GM12878 (cell line): ENCODE results near the gene KIAA1217. TPM values are rescaled to one million over a fixed set of nuclear protein-coding genes. Genes with fewer than 3 reads are reported as not detected.

Source experiments
- ATAC-seq: fragments of 200-7000 bp; cut with Tn5 transposase; 3 replicates; pipeline ENCODE4 v1.9.1; 2020; ENCODE audit warnings: mild to moderate bottlenecking, moderate library complexity
- BruUV-seq: library from RNA; stranded (reverse); fragments of 400-500 nt; replicated peaks from 2 replicates; lab custom pipeline; 2021; lab: Mats Ljungman, UMichigan
- CTCF ChIA-PET: fragments of 300-600 bp; sonication (Branson Sonifier 250); formaldehyde crosslinking; extraction: SDS; loops from one replicate; lab custom pipeline; 2021; ENCODE audit warnings: inconsistent platforms; lab: Yijun Ruan, JAX
- POLR2A ChIA-PET: fragments of 350-600 bp; formaldehyde crosslinking; extraction: SDS; loops from one replicate; lab custom pipeline; 2021; ENCODE audit warnings: inconsistent platforms; lab: Charles Lee
- RAD21 ChIA-PET: fragments of 300-600 bp; sonication (Branson Sonifier 250); formaldehyde crosslinking; loops from one replicate; lab custom pipeline; 2023; ENCODE audit warnings: antibody characterized with exemption; ENCODE audit not compliant: unreplicated experiment; lab: Charles Lee
- SMC1A ChIA-PET: fragments of 300-600 bp; sonication (Branson Sonifier 250); formaldehyde crosslinking; loops from one replicate; lab custom pipeline; 2023; ENCODE audit not compliant: unreplicated experiment, uncharacterized antibody; lab: Charles Lee
- DNase-seq: peaks from one replicate; pipeline ENCODE4 v3.0.0-alpha.2; 2011; ENCODE audit warnings: low read depth, low spot score
- FAIRE-seq: peaks from 3 replicates; lab custom pipeline; 2011; peaks lifted over from hg19 to GRCh38; lab: Jason Lieb, UNC
- H2AFZ ChIP-seq: 2 replicates; pipeline ENCODE4 v1.6.0; 2011; ENCODE audit warnings: low read depth, low read length, control low read depth; ENCODE audit not compliant: control insufficient read depth
- H3K27ac ChIP-seq: 2 replicates; pipeline ENCODE4 v1.5.1; 2011; ENCODE audit warnings: control low read depth; ENCODE audit not compliant: control insufficient read depth, insufficient read depth
- H3K27me3 ChIP-seq, 2 experiments: replicated peaks in 1 of 2; 2 replicates each; pipeline versions ENCODE4 v1.6.0 to v1.6.1; 2011; ENCODE audit warnings: low read length in 1 of 2; ENCODE audit not compliant: control insufficient read depth in 2 of 2, insufficient read depth in 2 of 2
- H3K36me3 ChIP-seq, 2 experiments: 2 replicates each; pipeline ENCODE4 v1.5.1; 2011; ENCODE audit warnings: low read length in 1 of 2; ENCODE audit not compliant: control insufficient read depth in 2 of 2, insufficient read depth in 2 of 2
- H3K4me1 ChIP-seq: 2 replicates; pipeline ENCODE4 v1.6.1; 2011; ENCODE audit warnings: mild to moderate bottlenecking, low read length, moderate library complexity, mixed read lengths; ENCODE audit not compliant: control insufficient read depth, insufficient read depth
- H3K4me2 ChIP-seq: 2 replicates; pipeline ENCODE4 v1.6.0; 2011; ENCODE audit warnings: control low read depth; ENCODE audit not compliant: control insufficient read depth, insufficient read depth
- H3K4me3 ChIP-seq: fragments of 200-600 bp; sonication (generic); 2 replicates; pipeline ENCODE4 v1.5.1; 2016
- H3K79me2 ChIP-seq: 2 replicates; pipeline ENCODE4 v1.6.0; 2011; ENCODE audit warnings: low read length; ENCODE audit not compliant: control insufficient read depth, insufficient read depth
- H3K9ac ChIP-seq: 2 replicates; pipeline ENCODE4 v1.8.0; 2011; ENCODE audit warnings: low read length, control low read depth, mixed read lengths; ENCODE audit not compliant: control insufficient read depth, insufficient read depth
- H3K9me3 ChIP-seq: replicated peaks from 3 replicates; pipeline ENCODE4 v1.5.1; 2011; ENCODE audit warnings: mild to moderate bottlenecking, low read length; ENCODE audit not compliant: control insufficient read depth, insufficient read depth
- H4K20me1 ChIP-seq: 2 replicates; pipeline ENCODE4 v1.6.0; 2011; ENCODE audit not compliant: control insufficient read depth, insufficient read depth
- ETV6 ChIP-seq, 2 experiments: fragments of 450-650 bp in 1 of 2; IDR thresholded peaks in 1 of 2; conservative IDR thresholded peaks in 1 of 2; 2 replicates each; pipeline ENCODE4 v1.6.1; 2014; ENCODE audit warnings: antibody characterized with exemption in 1 of 2, borderline replicate concordance in 1 of 2, low read depth in 1 of 2, mild to moderate bottlenecking in 1 of 2, moderate library complexity in 1 of 2
- FOXM1 ChIP-seq: IDR thresholded peaks from 2 replicates; pipeline ENCODE4 v1.6.1; 2012; ENCODE audit warnings: low read depth, mild to moderate bottlenecking, inconsistent platforms, low read length, moderate library complexity
- JUND ChIP-seq: IDR thresholded peaks from 2 replicates; pipeline ENCODE4 v1.6.1; 2012; ENCODE audit warnings: low read depth, mild to moderate bottlenecking, low read length, improper control_type of control experiment, moderate library complexity
- KLF5 ChIP-seq: fragments of 450-650 bp; IDR thresholded peaks from 2 replicates; pipeline ENCODE4 v1.6.1; 2014; ENCODE audit warnings: mild to moderate bottlenecking; ENCODE audit not compliant: partially characterized antibody
- POLR2AphosphoS5 ChIP-seq: IDR thresholded peaks from 2 replicates; pipeline ENCODE4 v1.6.1; 2011; ENCODE audit warnings: mild to moderate bottlenecking, low read length, inconsistent platforms
- USF2 ChIP-seq: IDR thresholded peaks from 2 replicates; pipeline ENCODE4 v1.6.1; 2011; ENCODE audit warnings: low read depth, low read length, improper control_type of control experiment, borderline replicate concordance
- YY1 ChIP-seq: IDR thresholded peaks from 2 replicates; pipeline ENCODE4 v1.6.1; 2011; ENCODE audit warnings: low read depth, mild to moderate bottlenecking, low read length
- ZNF207 ChIP-seq: fragments of 450-650 bp; IDR thresholded peaks from 2 replicates; pipeline ENCODE4 v1.6.1; 2014; ENCODE audit warnings: antibody characterized with exemption, mild to moderate bottlenecking, borderline replicate concordance
- ZNF384 ChIP-seq: IDR thresholded peaks from 2 replicates; pipeline ENCODE4 v1.6.1; 2012; ENCODE audit warnings: low read depth, mild to moderate bottlenecking, low read length, improper control_type of control experiment, borderline replicate concordance
- WGBS: methylation state at CpG from one replicate; pipeline ENCODE4 v1.1.6; 2016; ENCODE audit warnings: low lambda C conversion rate; ENCODE audit not compliant: insufficient replicate concordance, insufficient coverage; ENCODE audit errors: missing lambda C conversion rate; 5-methylcytosine and 5-hydroxymethylcytosine counted together
- in situ Hi-C: fragments of 300-500 bp; cut with MboI; formaldehyde crosslinking; loops from 9 replicates; pipeline ENCODE4 v1.14.3; 2018; ENCODE audit warnings: mixed read lengths
- intact Hi-C: fragments of 100-400 bp; cut with micrococcal nuclease; formaldehyde crosslinking; loops from one replicate; pipeline ENCODE4 v1.14.2; 2022; ENCODE audit not compliant: unreplicated experiment
- polyA plus RNA-seq, 11 experiments: library from polyadenylated mRNA; depleted of rRNA in 4 of 11; unstranded in 6 of 11; stranded (reverse) in 5 of 11; fragments of >200 nt; fragmentation: Nextera tagmentation in 4 of 11; fragmentation: Illumina TruSeq in 1 of 11; extraction: Ambion mirVana in 4 of 11; extraction: Trizol in 1 of 11; gene quantifications; 1 replicate in 1 of 11; 2 replicates in 10 of 11; pipeline versions ENCODE4 v1.2.1 to v1.2.3, GENCODE V29; 2011 to 2016; ENCODE audit warnings: inconsistent platforms in 2 of 11, missing spikeins in 2 of 11, low read depth in 1 of 11
- total RNA-seq, 4 experiments: library from RNA; depleted of rRNA in 3 of 4; stranded (reverse); fragments of >200 nt in 3 of 4; fragmentation: Illumina TruSeq in 1 of 4; extraction: Trizol in 1 of 4; gene quantifications; 2 replicates each; pipeline versions ENCODE4 v1.2.1 to v1.2.3, GENCODE V29; 2013 to 2021

The KIAA1217 gene
- total and polyA plus RNA-seq, 10 of the 15 experiments (the other 5 are each of a cell fraction or from before 2014, with no cell fraction given), result 0.57 to 3.8 (median 2.1) TPM

GRCh38 chr10:24340446-24340845 is 131.5 kb downstream of the KIAA1217 start:
- FAIRE-seq (no peak), ATAC-seq (no peak), DNase-seq (no peak)
- Histone ChIP-seq H3K4me3 (no peak overlapping the region), H4K20me1 (no peaks in the 10 kb centered on the region), H3K36me3 (no peaks in the 10 kb centered on the region), H3K9me3 (no peaks in the 10 kb centered on the region; the same call in 2 of the 3 replicates), H3K4me2 (no peak overlapping the region), H2AFZ (no peak overlapping the region), H3K9ac (no peak overlapping the region), H3K27ac (no peak overlapping the region), H3K27me3 (no peaks in the 10 kb centered on the region), H3K79me2 (no peaks in the 10 kb centered on the region), H3K4me1 (no peaks in the 10 kb centered on the region)
- POLR2A ChIA-PET, result no interaction called here
- CTCF ChIA-PET, result no interaction called here
- SMC1A ChIA-PET, result no interaction called here
- WGBS, result 47% methylated on average over 6 of the region's 6 CpGs
- RAD21 ChIA-PET, result no interaction called here
- intact Hi-C loops (no loop called here), in situ Hi-C loops (no loop called here)
- no TSS peak for BruUV-seq
- no peak for TF ChIP-seq YY1
- no peak for TF ChIP-seq ZNF384
- TF ChIP-seq KLF5, result no peak
- no peak for TF ChIP-seq FOXM1
- no peak for TF ChIP-seq JUND
- no peak for TF ChIP-seq POLR2AphosphoS5
- no peak for TF ChIP-seq USF2
- no peak for TF ChIP-seq ETV6 (conservative IDR thresholded peaks at IDR 0.05 in 1 of 2, IDR thresholded peaks at IDR 0.05 in 1 of 2; ENCODE audit: borderline replicate concordance in 1 of 2, low read depth in 1 of 2)
- TF ChIP-seq ZNF207, result no peak
